Mesothelial cell of epicardium (in vitro differentiated cells): ENCODE results near the gene DEPDC1B. TPM values are rescaled to one million over a fixed set of nuclear protein-coding genes. Genes with fewer than 3 reads are reported as not detected.
"Not testable (repeated sequence)": the region's sequence is repeated elsewhere in the genome, so short reads cannot be mapped to it uniquely, and the experiment has no call there.

Source experiments
- DNase-seq, 2 experiments: peaks; one replicate each; pipeline ENCODE4 v3.0.0; 2021; ENCODE audit warnings: low spot score in 2 of 2; ENCODE audit not compliant: unreplicated experiment in 2 of 2
- H3K27ac Mint-ChIP-seq: 2 replicates; pipeline ENCODE4 v1.8.0; 2021; ENCODE audit warnings: mixed read lengths
- H3K27me3 Mint-ChIP-seq: 2 replicates; pipeline ENCODE4 v1.8.0; 2021; ENCODE audit warnings: low read depth, mixed read lengths
- H3K36me3 Mint-ChIP-seq: 2 replicates; pipeline ENCODE4 v1.8.0; 2021; ENCODE audit warnings: mixed read lengths
- H3K4me1 Mint-ChIP-seq: 2 replicates; pipeline ENCODE4 v1.8.0; 2021; ENCODE audit warnings: mixed read lengths
- H3K4me3 Mint-ChIP-seq: 2 replicates; pipeline ENCODE4 v1.8.0; 2021; ENCODE audit warnings: mild to moderate bottlenecking, moderate library complexity, mixed read lengths
- H3K9me3 Mint-ChIP-seq: 2 replicates; pipeline ENCODE4 v1.8.0; 2021; ENCODE audit warnings: mixed read lengths
- CTCF ChIP-seq: fragments of 200-600 bp; sonication (generic); IDR thresholded peaks from one replicate; pipeline ENCODE4 v1.5.0; 2021; ENCODE audit warnings: antibody characterized with exemption; ENCODE audit not compliant: unreplicated experiment
- total RNA-seq: library from RNA; stranded (reverse); gene quantifications from 3 replicates; pipeline ENCODE4 v1.2.1, GENCODE V29; 2021

Gene DEPDC1B
- total RNA-seq, 1 donor from 2014 or later, result 17.0 TPM

GRCh38 chr5:60718166-60718892 lies 18.4 kb upstream of the DEPDC1B start:
- Mint-ChIP-seq H3K27me3 (peaks cover 21% of the 10 kb centered on the region), H3K4me1 (peaks cover 4% of the 10 kb centered on the region), H3K4me3 (no peak overlapping the region), H3K27ac (no peak overlapping the region), H3K36me3 (no peaks in the 10 kb centered on the region), H3K9me3 (peaks cover 11% of the 10 kb centered on the region)
- no peak for TF ChIP-seq CTCF
- no peak for DNase-seq

GRCh38 chr5:60715201-60715928 lies 15.4 kb upstream of the DEPDC1B start:
- H3K4me3 Mint-ChIP-seq, result not testable (repeated sequence)

GRCh38 chr5:60712950-60713349 lies 13.0 kb upstream of the DEPDC1B start:
- Mint-ChIP-seq H3K36me3 (no peaks in the 10 kb centered on the region), H3K4me3 (no peak overlapping the region), H3K9me3 (peaks cover 19% of the 10 kb centered on the region), H3K4me1 (peaks cover 1% of the 10 kb centered on the region), H3K27ac (no peak overlapping the region), H3K27me3 (peaks cover 6% of the 10 kb centered on the region)
- no peak for DNase-seq
- TF ChIP-seq CTCF, result no peak

More at GRCh38 chr5:60715201-60715928, 15.4 kb upstream of the DEPDC1B start:
- not testable (repeated sequence) for DNase-seq, H3K36me3 Mint-ChIP-seq, H3K4me1 Mint-ChIP-seq, H3K27ac Mint-ChIP-seq
- peaks cover 19% of the 10 kb centered on the region for H3K9me3 Mint-ChIP-seq
- peaks cover 13% of the 10 kb centered on the region for H3K27me3 Mint-ChIP-seq

GRCh38 chr5:60711892-60712291 lies 11.9 kb upstream of the DEPDC1B start:
- not testable (repeated sequence) for H3K4me3 Mint-ChIP-seq, H3K27me3 Mint-ChIP-seq, H3K27ac Mint-ChIP-seq, H3K36me3 Mint-ChIP-seq, H3K4me1 Mint-ChIP-seq, DNase-seq
- H3K9me3 Mint-ChIP-seq, result peaks cover 19% of the 10 kb centered on the region

- H3K4me3 Mint-ChIP-seq, result no peak overlapping the region
These were observed 10.4 kb upstream of the DEPDC1B start for GRCh38 chr5:60710362-60710761.

GRCh38 chr5:60705144-60705543 lies 5.2 kb upstream of the DEPDC1B start:
- Mint-ChIP-seq H3K4me3 (no peak overlapping the region), H3K36me3 (no peaks in the 10 kb centered on the region), H3K27me3 (no peaks in the 10 kb centered on the region), H3K27ac (no peak overlapping the region), H3K9me3 (no peaks in the 10 kb centered on the region), H3K4me1 (peaks cover 18% of the 10 kb centered on the region)
- no peak for DNase-seq
- TF ChIP-seq CTCF, result no peak

More at GRCh38 chr5:60710362-60710761, 10.4 kb upstream of the DEPDC1B start:
- TF ChIP-seq CTCF, result no peak
- Mint-ChIP-seq H3K27ac (no peak overlapping the region), H3K36me3 (no peaks in the 10 kb centered on the region), H3K27me3 (peaks cover 6% of the 10 kb centered on the region), H3K4me1 (no peaks in the 10 kb centered on the region), H3K9me3 (peaks cover 19% of the 10 kb centered on the region)
- DNase-seq, result no peak
